Hepatocyte (in vitro differentiated cells): ENCODE measurements around the gene ELMO3.

Experiments used
- CTCF ChIP-seq: fragments of 200-600 bp; sonication (generic); IDR thresholded peaks from 2 replicates; pipeline ENCODE4 v1.5.1; 2016; ENCODE audit warnings: antibody characterized with exemption, mild to moderate bottlenecking; ENCODE audit not compliant: poor library complexity
- EZH2 ChIP-seq: fragments of 200-600 bp; sonication (generic); IDR thresholded peaks from 2 replicates; pipeline ENCODE4 v1.6.1; 2016; ENCODE audit warnings: antibody characterized with exemption, mild to moderate bottlenecking, borderline replicate concordance
- EZH2phosphoT487 ChIP-seq: fragments of 200-600 bp; sonication (generic); IDR thresholded peaks from one replicate; pipeline ENCODE4 v1.6.1; 2018; ENCODE audit warnings: antibody characterized with exemption, mild to moderate bottlenecking, low read depth, moderate library complexity; ENCODE audit not compliant: unreplicated experiment, severe bottlenecking

GRCh38 chr16:67164599-67165061 lies 34.3 kb upstream of the ELMO3 start, which contains the start of gene HSF4:
- TF ChIP-seq CTCF = no peak
- peak; percentile 40 for TF ChIP-seq EZH2
- peak; percentile 52 for TF ChIP-seq EZH2phosphoT487
